ENCODE data around the gene USP37. TPM values are rescaled to one million over a fixed set of nuclear protein-coding genes. Genes with fewer than 3 reads are reported as not detected.
"Not testable (repeated sequence)": the region's sequence is repeated elsewhere in the genome, so short reads cannot be mapped to it uniquely, and the experiment has no call there.

Gene USP37
- total RNA-seq, 1 experiment from 2014 or later = 16.9 TPM

DNA sequence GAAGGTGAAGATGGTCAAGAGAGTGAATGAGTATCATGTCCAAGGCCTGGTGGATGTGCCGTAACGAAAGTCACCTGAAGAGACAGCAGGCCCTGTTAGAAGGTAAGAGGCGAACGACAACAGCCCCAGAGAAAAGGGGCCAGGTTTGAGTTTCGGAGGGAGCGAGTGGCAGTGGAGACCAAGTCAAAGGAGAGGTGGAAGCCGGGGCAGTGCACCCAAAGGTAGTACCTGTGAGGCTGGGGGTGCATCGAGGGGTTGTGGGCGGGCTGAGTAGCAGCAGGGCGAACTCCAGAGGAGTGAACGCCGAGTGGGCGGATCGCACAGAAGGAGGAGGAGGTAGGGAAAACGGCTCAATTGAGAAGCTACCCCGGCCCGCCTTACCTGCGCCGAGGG, 358 bp downstream of the USP37 start:
- peak overlapping the region; percentile 35; the same call in 1 of the 2 replicates for H3K27ac ChIP-seq (ENCODE audit: low read length)
- no peak for DNase-seq

DNA sequence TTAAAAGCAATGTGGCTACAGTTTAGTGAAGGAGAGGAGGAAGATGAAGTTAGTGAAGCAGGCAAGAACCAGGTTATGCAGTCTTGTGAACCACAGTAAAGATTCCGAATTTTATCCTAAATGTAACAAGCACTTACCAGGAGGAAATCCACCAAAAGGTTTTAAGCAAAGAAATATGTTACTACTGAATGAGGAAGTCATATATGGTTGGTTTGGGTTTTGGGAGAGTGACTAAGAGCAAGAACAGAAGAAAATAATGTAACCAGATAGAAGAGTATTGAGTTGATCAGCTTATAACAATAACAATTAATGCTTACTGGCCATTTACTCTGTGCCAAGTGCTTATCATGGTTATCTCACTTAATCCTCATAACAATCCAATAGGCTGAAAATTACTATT, 1.9 kb downstream of the USP37 start:
- Histone ChIP-seq H3K36me3 (ENCODE audit: insufficient read depth, low read length) (peaks cover 24% of the 10 kb centered on the region), H2AFZ (ENCODE audit: low read length) (no peak overlapping the region), H3K4me2 (ENCODE audit: low read depth, low read length, poor library complexity, severe bottlenecking) (peak overlapping the region; percentile 74), H3K4me3 (ENCODE audit: low read length) (peak overlapping the region; percentile 89), H3K9me3 (ENCODE audit: low read length) (no peaks in the 10 kb centered on the region), H3K27ac (ENCODE audit: low read length) (no peak overlapping the region), H3K9ac (ENCODE audit: low read length) (peak overlapping the region; percentile 86), H3K9me2 (replicated peaks; ENCODE audit: insufficient read depth, low read length) (no peaks in the 10 kb centered on the region), H3K79me2 (ENCODE audit: low read length) (peaks cover 90% of the 10 kb centered on the region), H3K4me1 (ENCODE audit: low read length) (peaks cover 31% of the 10 kb centered on the region), H4K20me1 (ENCODE audit: insufficient read depth, low read depth, low read length) (no peaks in the 10 kb centered on the region), H3K27me3 (ENCODE audit: low read length) (no peaks in the 10 kb centered on the region)
- DNase-seq = no peak

More for the DNA sequence above, 358 bp downstream of the USP37 start:
- peaks cover 31% of the 10 kb centered on the region for H3K4me1 ChIP-seq (ENCODE audit: low read length)
- H2AFZ ChIP-seq (ENCODE audit: low read length) = peak overlapping the region; percentile 44; the same call in 1 of the 2 replicates
- H3K27me3 ChIP-seq (ENCODE audit: low read length) = no peaks in the 10 kb centered on the region
- peaks cover 93% of the 10 kb centered on the region for H3K79me2 ChIP-seq (ENCODE audit: low read length)
- H3K9me3 ChIP-seq (ENCODE audit: low read length) = no peaks in the 10 kb centered on the region
- H3K9me2 ChIP-seq (replicated peaks; ENCODE audit: insufficient read depth, low read length) = no peaks in the 10 kb centered on the region
- H4K20me1 ChIP-seq (ENCODE audit: insufficient read depth, low read depth, low read length) = no peaks in the 10 kb centered on the region
- H3K9ac ChIP-seq (ENCODE audit: low read length) = peak overlapping the region; percentile 86
- peak overlapping the region; percentile 89 for H3K4me3 ChIP-seq (ENCODE audit: low read length)
- H3K4me2 ChIP-seq (ENCODE audit: low read depth, low read length, poor library complexity, severe bottlenecking) = peak overlapping the region; percentile 74
- H3K36me3 ChIP-seq (ENCODE audit: insufficient read depth, low read length) = peaks cover 25% of the 10 kb centered on the region

DNA sequence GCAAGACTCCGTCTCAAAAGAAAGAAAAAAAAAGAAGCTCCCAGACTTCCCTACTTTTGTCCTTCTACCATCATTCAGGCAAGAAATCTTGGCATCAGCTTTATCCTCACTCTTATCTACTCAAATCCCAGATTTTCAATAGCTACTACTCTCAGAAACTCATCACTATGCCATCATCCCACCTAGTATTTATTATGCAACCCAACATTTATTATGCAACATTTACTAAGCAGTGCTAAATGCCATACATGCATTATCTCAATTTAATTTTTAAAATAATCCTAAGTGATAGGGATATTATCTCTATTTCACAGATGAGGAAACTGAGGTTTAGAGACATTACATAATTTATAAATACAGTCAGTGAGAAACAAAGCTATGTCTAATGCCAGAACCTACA, 4.1 kb downstream of the USP37 start:
- peaks cover 17% of the 10 kb centered on the region for H3K4me1 ChIP-seq (ENCODE audit: low read length)
- no peak overlapping the region for H3K9ac ChIP-seq (ENCODE audit: low read length)
- H4K20me1 ChIP-seq (ENCODE audit: insufficient read depth, low read depth, low read length) = no peaks in the 10 kb centered on the region
- H3K9me3 ChIP-seq (ENCODE audit: low read length) = no peaks in the 10 kb centered on the region
- no peak overlapping the region for H2AFZ ChIP-seq (ENCODE audit: low read length)
- no peak overlapping the region for H3K27ac ChIP-seq (ENCODE audit: low read length)
- no peak overlapping the region for H3K4me2 ChIP-seq (ENCODE audit: low read depth, low read length, poor library complexity, severe bottlenecking)
- DNase-seq = no peak
- H3K27me3 ChIP-seq (ENCODE audit: low read length) = no peaks in the 10 kb centered on the region
- no peak overlapping the region for H3K4me3 ChIP-seq (ENCODE audit: low read length)
- H3K79me2 ChIP-seq (ENCODE audit: low read length) = peaks cover 84% of the 10 kb centered on the region
- H3K9me2 ChIP-seq (replicated peaks; ENCODE audit: insufficient read depth, low read length) = no peaks in the 10 kb centered on the region
- peaks cover 43% of the 10 kb centered on the region for H3K36me3 ChIP-seq (ENCODE audit: insufficient read depth, low read length)

DNA sequence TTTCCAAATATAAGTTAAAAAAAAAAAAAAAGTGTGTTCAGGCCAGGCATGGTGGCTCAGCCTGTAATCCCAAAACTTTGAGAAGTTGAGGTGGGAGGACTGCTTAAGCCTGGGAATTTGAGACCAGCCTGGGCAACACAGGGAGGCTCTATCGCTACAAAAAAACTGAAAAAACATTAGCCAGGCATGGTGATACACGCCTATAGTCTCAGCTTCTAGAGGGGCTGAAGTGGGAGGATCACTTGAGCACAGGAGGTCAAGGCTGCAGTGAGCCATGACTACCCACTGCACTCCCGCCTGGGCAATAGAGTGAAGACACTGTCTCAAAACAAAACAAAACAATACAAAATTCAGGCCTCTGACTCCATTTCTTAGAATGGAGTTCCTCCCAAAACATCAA, 9.2 kb downstream of the USP37 start:
- no peak overlapping the region for H3K4me3 ChIP-seq (ENCODE audit: low read length)
- H3K4me2 ChIP-seq (ENCODE audit: low read depth, low read length, poor library complexity, severe bottlenecking) = no peak overlapping the region
- H4K20me1 ChIP-seq (ENCODE audit: insufficient read depth, low read depth, low read length) = no peaks in the 10 kb centered on the region
- H3K79me2 ChIP-seq (ENCODE audit: low read length) = peaks cover 53% of the 10 kb centered on the region
- peaks cover 3% of the 10 kb centered on the region; the same call in 1 of the 2 replicates for H3K4me1 ChIP-seq (ENCODE audit: low read length)
- H3K36me3 ChIP-seq (ENCODE audit: insufficient read depth, low read length) = peaks cover 56% of the 10 kb centered on the region; the same call in 1 of the 2 replicates
- no peaks in the 10 kb centered on the region for H3K9me3 ChIP-seq (ENCODE audit: low read length)
- H3K27ac ChIP-seq (ENCODE audit: low read length) = no peak overlapping the region
- no peak overlapping the region for H3K9ac ChIP-seq (ENCODE audit: low read length)
- no peak for DNase-seq
- H2AFZ ChIP-seq (ENCODE audit: low read length) = no peak overlapping the region
- H3K27me3 ChIP-seq (ENCODE audit: low read length) = no peaks in the 10 kb centered on the region
- H3K9me2 ChIP-seq (replicated peaks; ENCODE audit: insufficient read depth, low read length) = no peaks in the 10 kb centered on the region

DNA sequence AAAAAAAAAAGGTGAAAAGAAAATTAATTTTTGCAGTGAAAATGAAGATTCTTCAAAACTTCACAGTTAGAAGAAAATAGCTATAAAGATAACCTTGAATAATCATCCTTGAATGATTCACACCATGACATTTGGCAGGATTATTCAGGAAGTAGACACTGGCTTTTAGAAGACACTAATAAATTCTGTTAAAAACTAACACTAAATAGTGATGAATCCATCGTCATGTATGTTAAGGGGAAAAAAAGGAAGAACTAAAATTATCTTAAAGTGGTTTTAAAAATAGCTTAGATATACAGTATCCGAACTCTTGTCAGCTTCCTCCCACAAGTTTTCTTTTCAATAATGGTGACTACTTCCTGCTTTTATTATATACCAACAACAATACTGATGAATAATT, 10.2 kb downstream of the USP37 start:
- Histone ChIP-seq H4K20me1 (ENCODE audit: insufficient read depth, low read depth, low read length) (no peaks in the 10 kb centered on the region), H3K4me1 (ENCODE audit: low read length) (peaks cover 3% of the 10 kb centered on the region; the same call in 1 of the 2 replicates), H2AFZ (ENCODE audit: low read length) (no peak overlapping the region), H3K4me3 (ENCODE audit: low read length) (no peak overlapping the region), H3K9ac (ENCODE audit: low read length) (no peak overlapping the region), H3K27me3 (ENCODE audit: low read length) (no peaks in the 10 kb centered on the region), H3K79me2 (ENCODE audit: low read length) (peaks cover 47% of the 10 kb centered on the region), H3K36me3 (ENCODE audit: insufficient read depth, low read length) (peaks cover 65% of the 10 kb centered on the region), H3K9me2 (replicated peaks; ENCODE audit: insufficient read depth, low read length) (no peaks in the 10 kb centered on the region), H3K27ac (ENCODE audit: low read length) (no peak overlapping the region), H3K9me3 (ENCODE audit: low read length) (no peaks in the 10 kb centered on the region), H3K4me2 (ENCODE audit: low read depth, low read length, poor library complexity, severe bottlenecking) (no peak overlapping the region)
- no peak for DNase-seq

DNA sequence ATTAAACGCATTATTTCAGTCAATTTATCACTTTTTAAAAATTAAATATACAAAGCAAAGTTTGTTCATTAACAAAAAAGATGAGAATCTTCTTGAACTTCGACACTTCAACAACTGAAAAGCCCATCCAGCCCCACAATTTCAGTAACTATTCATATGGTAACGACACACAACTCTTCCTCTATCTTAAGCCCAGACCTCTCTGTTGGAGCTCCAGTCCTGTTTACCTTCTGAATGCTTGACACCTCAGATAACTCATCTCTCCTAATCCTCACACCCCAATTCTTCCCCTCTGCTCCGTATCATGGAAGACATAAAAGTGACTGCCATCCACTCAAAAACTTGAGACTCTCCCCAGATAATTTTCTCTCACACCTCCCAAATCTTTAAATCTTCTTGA, 12.6 kb downstream of the USP37 start:
- H3K79me2 ChIP-seq (ENCODE audit: low read length) = peaks cover 32% of the 10 kb centered on the region
- H3K27ac ChIP-seq (ENCODE audit: low read length) = no peak overlapping the region
- no peaks in the 10 kb centered on the region for H3K9me2 ChIP-seq (replicated peaks; ENCODE audit: insufficient read depth, low read length)
- H3K36me3 ChIP-seq (ENCODE audit: insufficient read depth, low read length) = peaks cover 73% of the 10 kb centered on the region
- no peaks in the 10 kb centered on the region for H3K9me3 ChIP-seq (ENCODE audit: low read length)
- H2AFZ ChIP-seq (ENCODE audit: low read length) = no peak overlapping the region
- no peak for DNase-seq
- no peak overlapping the region for H3K4me3 ChIP-seq (ENCODE audit: low read length)
- H3K9ac ChIP-seq (ENCODE audit: low read length) = no peak overlapping the region
- H3K27me3 ChIP-seq (ENCODE audit: low read length) = no peaks in the 10 kb centered on the region
- peaks cover 3% of the 10 kb centered on the region; the same call in 1 of the 2 replicates for H3K4me1 ChIP-seq (ENCODE audit: low read length)
- no peak overlapping the region for H3K4me2 ChIP-seq (ENCODE audit: low read depth, low read length, poor library complexity, severe bottlenecking)
- H4K20me1 ChIP-seq (ENCODE audit: insufficient read depth, low read depth, low read length) = no peaks in the 10 kb centered on the region

DNA sequence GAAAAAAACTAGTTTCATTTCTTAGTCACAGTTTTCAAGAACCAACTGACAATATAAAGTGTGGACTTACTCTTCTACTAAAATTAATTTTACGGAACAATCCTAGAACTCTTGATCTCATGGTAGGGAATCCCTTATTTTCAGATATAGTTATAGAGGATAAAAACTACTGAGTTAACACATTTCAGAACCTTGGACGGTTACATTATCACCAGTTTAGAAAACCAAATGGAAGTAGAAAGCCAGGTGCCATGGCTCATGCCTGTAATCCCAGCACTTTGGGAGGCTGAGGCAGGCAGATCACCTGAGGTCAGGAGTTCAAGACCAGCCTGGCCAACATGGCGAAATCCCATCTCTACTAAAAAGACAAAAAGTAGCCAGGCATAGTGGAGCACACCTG, 13.9 kb downstream of the USP37 start:
- DNase-seq; H2AFZ ChIP-seq (ENCODE audit: low read length); H3K9ac ChIP-seq (ENCODE audit: low read length); H4K20me1 ChIP-seq (ENCODE audit: insufficient read depth, low read depth, low read length); H3K4me3 ChIP-seq (ENCODE audit: low read length); H3K9me3 ChIP-seq (ENCODE audit: low read length); H3K27ac ChIP-seq (ENCODE audit: low read length); H3K4me2 ChIP-seq (ENCODE audit: low read depth, low read length, poor library complexity, severe bottlenecking); H3K4me1 ChIP-seq (ENCODE audit: low read length); H3K27me3 ChIP-seq (ENCODE audit: low read length); H3K9me2 ChIP-seq (replicated peaks; ENCODE audit: insufficient read depth, low read length): not testable (repeated sequence)
- Histone ChIP-seq H3K79me2 (ENCODE audit: low read length) (peaks cover 20% of the 10 kb centered on the region), H3K36me3 (ENCODE audit: insufficient read depth, low read length) (peaks cover 63% of the 10 kb centered on the region)

DNA sequence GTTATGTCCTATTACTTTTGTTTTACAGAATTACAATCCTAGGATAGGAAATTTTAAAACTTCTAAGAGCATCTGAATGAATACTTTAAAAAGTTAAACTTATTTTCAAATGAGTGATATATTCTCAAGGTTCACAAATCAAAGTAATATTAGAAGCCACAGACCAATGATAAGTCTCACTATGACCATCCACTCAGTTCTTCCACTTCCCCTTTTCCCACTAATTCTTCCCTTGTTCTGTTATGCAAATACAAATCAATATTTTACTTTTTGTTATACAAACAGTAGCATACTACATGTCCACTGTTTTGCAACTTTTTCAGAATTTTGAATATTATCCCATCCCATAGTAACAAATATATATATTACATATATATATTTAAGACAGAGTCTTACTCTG, 20.2 kb downstream of the USP37 start:
- Histone ChIP-seq H3K79me2 (ENCODE audit: low read length) (0 out of 2 replicates have a peak, but pooled peaks cover 8% of the 10 kb centered on the region), H3K4me2 (ENCODE audit: low read depth, low read length, poor library complexity, severe bottlenecking) (no peak overlapping the region), H3K9me2 (replicated peaks; ENCODE audit: insufficient read depth, low read length) (no peaks in the 10 kb centered on the region), H3K4me1 (ENCODE audit: low read length) (no peaks in the 10 kb centered on the region), H3K4me3 (ENCODE audit: low read length) (no peak overlapping the region), H2AFZ (ENCODE audit: low read length) (no peak overlapping the region), H3K9ac (ENCODE audit: low read length) (no peak overlapping the region), H3K27ac (ENCODE audit: low read length) (no peak overlapping the region), H3K9me3 (ENCODE audit: low read length) (no peaks in the 10 kb centered on the region), H3K36me3 (ENCODE audit: insufficient read depth, low read length) (peaks cover 57% of the 10 kb centered on the region), H3K27me3 (ENCODE audit: low read length) (no peaks in the 10 kb centered on the region), H4K20me1 (ENCODE audit: insufficient read depth, low read depth, low read length) (no peaks in the 10 kb centered on the region)
- DNase-seq = no peak
